Measurements from ENCODE around the gene HIVEP3. TPM values are rescaled to one million over a fixed set of nuclear protein-coding genes. Genes with fewer than 3 reads are reported as not detected.

The HIVEP3 gene
- polyA plus RNA-seq, 1 donor (not counting 4 experiments of a cell fraction or from before 2014, with no cell fraction given): 1.1 TPM

- no peaks in the 10 kb centered on the region for H4K20me1 ChIP-seq (ENCODE audit: control insufficient read depth, extremely low read depth, insufficient read depth, low read length)
- H3K79me2 ChIP-seq (ENCODE audit: control insufficient read depth, insufficient read depth, low read length): no peaks in the 10 kb centered on the region
- TF ChIP-seq EZH2 (IDR thresholded peaks at IDR 0.05; ENCODE audit: low read length) (no peak), CTCF (optimal IDR thresholded peaks at IDR 0.05 in 1 of 3, IDR thresholded peaks at IDR 0.05 in 1 of 3, conservative IDR thresholded peaks at IDR 0.05 in 1 of 3; ENCODE audit: extremely low read depth in 1 of 3, insufficient read depth in 2 of 3, low read length in 3 of 3) (no peak)
- no peaks in the 10 kb centered on the region for H3K36me3 ChIP-seq (ENCODE audit: control insufficient read depth in 2 of 2, extremely low read depth in 1 of 2, insufficient read depth in 2 of 2, low read length in 2 of 2)
- dilution Hi-C loops (cut with MboI; ENCODE audit: extremely low pct_ligation_motif_present, low sequenced_read_pairs): no loop called here
- no peaks in the 10 kb centered on the region for H3K9me3 ChIP-seq (ENCODE audit: control insufficient read depth, low read depth, low read length)
- peaks cover 3% of the 10 kb centered on the region for H3K27me3 ChIP-seq (ENCODE audit: control insufficient read depth, extremely low read depth, insufficient read depth, low read length)
- DNase-seq (ENCODE audit: low read depth, low spot score) (no peak), FAIRE-seq (no peak)
- H2AFZ ChIP-seq (ENCODE audit: control insufficient read depth, low read length): no peak overlapping the region
- no peak overlapping the region for H3K4me3 ChIP-seq (ENCODE audit: control insufficient read depth in 2 of 3, extremely low read depth in 1 of 3, insufficient read depth in 2 of 3, low read depth in 1 of 3, low read length in 3 of 3)
- H3K27ac ChIP-seq (ENCODE audit: control insufficient read depth, insufficient read depth, low read length): no peak overlapping the region
- H3K4me2 ChIP-seq (ENCODE audit: control insufficient read depth, extremely low read depth, insufficient read depth, low read depth, low read length): no peak overlapping the region
- no peak overlapping the region for H3K9ac ChIP-seq (ENCODE audit: control insufficient read depth, extremely low read depth, insufficient read depth, low read length)
- H3K4me1 ChIP-seq (ENCODE audit: control insufficient read depth, extremely low read depth, insufficient read depth, low read length): peaks cover 5% of the 10 kb centered on the region
- H3K9me1 ChIP-seq (ENCODE audit: control insufficient read depth, extremely low read depth, insufficient read depth, low read length): no peaks in the 10 kb centered on the region
Measured at GRCh38 chr1:41512701-41513382, 405.9 kb downstream of the HIVEP3 start.

DNA sequence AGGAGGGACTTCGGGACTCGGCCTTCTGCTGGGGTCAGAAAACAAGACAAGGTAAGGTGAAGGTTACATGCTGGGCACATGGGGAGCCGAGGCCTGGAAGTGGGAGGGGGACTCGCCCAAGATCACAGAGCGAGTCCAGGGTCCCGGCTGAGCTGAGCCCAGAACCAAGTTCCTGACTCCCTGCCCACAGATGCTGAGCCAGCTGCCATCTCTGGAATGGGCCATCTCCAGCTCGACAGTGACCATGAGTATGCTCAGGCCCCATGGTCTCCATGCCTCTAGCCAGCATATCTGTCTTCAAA, 407.5 kb downstream of the HIVEP3 start:
- no peak for TF ChIP-seq CTCF (optimal IDR thresholded peaks at IDR 0.05 in 1 of 3, IDR thresholded peaks at IDR 0.05 in 1 of 3, conservative IDR thresholded peaks at IDR 0.05 in 1 of 3; ENCODE audit: extremely low read depth in 1 of 3, insufficient read depth in 2 of 3, low read length in 3 of 3)
- no peak for TF ChIP-seq EZH2 (IDR thresholded peaks at IDR 0.05; ENCODE audit: low read length)
- no peak for DNase-seq (ENCODE audit: low read depth, low spot score)
- Histone ChIP-seq H3K9ac (ENCODE audit: control insufficient read depth, extremely low read depth, insufficient read depth, low read length) (no peak overlapping the region), H3K4me3 (ENCODE audit: control insufficient read depth in 2 of 3, extremely low read depth in 1 of 3, insufficient read depth in 2 of 3, low read depth in 1 of 3, low read length in 3 of 3) (no peak overlapping the region), H4K20me1 (ENCODE audit: control insufficient read depth, extremely low read depth, insufficient read depth, low read length) (no peaks in the 10 kb centered on the region), H3K4me1 (ENCODE audit: control insufficient read depth, extremely low read depth, insufficient read depth, low read length) (peaks cover 5% of the 10 kb centered on the region), H3K36me3 (ENCODE audit: control insufficient read depth in 2 of 2, extremely low read depth in 1 of 2, insufficient read depth in 2 of 2, low read length in 2 of 2) (no peaks in the 10 kb centered on the region), H2AFZ (ENCODE audit: control insufficient read depth, low read length) (no peak overlapping the region), H3K27ac (ENCODE audit: control insufficient read depth, insufficient read depth, low read length) (no peak overlapping the region), H3K27me3 (ENCODE audit: control insufficient read depth, extremely low read depth, insufficient read depth, low read length) (no peaks in the 10 kb centered on the region), H3K4me2 (ENCODE audit: control insufficient read depth, extremely low read depth, insufficient read depth, low read depth, low read length) (no peak overlapping the region), H3K79me2 (ENCODE audit: control insufficient read depth, insufficient read depth, low read length) (no peaks in the 10 kb centered on the region), H3K9me1 (ENCODE audit: control insufficient read depth, extremely low read depth, insufficient read depth, low read length) (no peaks in the 10 kb centered on the region), H3K9me3 (ENCODE audit: control insufficient read depth, low read depth, low read length) (no peaks in the 10 kb centered on the region)
- no peak for FAIRE-seq
- dilution Hi-C loops (cut with MboI; ENCODE audit: extremely low pct_ligation_motif_present, low sequenced_read_pairs): no loop called here

Measured in keratinocyte (primary cell).